RPMI8226 (cell line): ENCODE results near the gene NPHP4.
A peak's percentile ranks its signal among the peaks of the same experiment; 100 is the strongest.
"Not testable (repeated sequence)": the region's sequence is repeated elsewhere in the genome, so short reads cannot be mapped to it uniquely, and the experiment has no call there.

Source experiments
- DNase-seq: peaks from one replicate; pipeline ENCODE4 v3.0.0-alpha.2; 2015

NPHP4 gene

DNA sequence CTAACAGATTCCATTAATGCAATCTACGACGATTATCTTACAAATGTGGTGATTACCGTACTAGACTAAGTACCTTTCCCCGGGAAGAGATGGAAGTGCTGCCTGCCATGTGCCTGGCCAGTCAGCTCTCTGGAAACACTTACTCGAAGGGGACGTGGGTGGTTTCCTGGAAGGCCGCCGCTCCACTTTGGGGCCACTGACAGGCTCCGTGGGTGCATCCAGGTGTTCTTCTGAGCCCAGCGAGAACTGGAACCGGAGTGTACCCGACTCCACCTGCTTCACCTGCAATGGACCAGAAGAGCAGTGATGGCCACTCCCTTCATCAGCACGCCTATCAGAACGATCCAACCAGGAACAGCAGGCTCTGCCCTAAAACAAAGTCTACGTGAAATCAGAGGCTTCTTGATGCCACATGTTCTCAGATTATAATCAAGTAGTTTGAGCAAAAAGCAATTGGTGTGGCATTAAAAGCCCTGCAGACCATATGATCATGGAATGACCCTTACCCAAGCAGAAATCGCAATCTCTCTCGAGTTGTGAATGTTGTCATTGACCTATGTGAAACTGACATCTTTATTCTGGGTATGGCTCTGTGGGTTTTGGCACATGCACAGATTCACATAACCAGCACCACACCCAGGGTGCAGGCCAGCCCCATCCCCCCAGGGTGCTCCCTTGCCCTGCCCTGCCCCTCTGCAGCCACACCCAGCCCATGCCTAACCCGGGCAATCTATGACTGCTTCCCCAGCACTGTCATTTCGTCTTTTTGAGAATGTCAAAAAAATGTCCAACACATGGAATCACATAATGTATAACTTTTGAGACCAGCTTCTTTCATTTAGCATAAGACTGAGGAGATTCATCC, 64.5 kb downstream of the NPHP4 start:
- DNase-seq = no peak

- DNase-seq = no peak
These were observed 65.4 kb downstream of the NPHP4 start for GRCh38 chr1:5926686-5927435.

DNA sequence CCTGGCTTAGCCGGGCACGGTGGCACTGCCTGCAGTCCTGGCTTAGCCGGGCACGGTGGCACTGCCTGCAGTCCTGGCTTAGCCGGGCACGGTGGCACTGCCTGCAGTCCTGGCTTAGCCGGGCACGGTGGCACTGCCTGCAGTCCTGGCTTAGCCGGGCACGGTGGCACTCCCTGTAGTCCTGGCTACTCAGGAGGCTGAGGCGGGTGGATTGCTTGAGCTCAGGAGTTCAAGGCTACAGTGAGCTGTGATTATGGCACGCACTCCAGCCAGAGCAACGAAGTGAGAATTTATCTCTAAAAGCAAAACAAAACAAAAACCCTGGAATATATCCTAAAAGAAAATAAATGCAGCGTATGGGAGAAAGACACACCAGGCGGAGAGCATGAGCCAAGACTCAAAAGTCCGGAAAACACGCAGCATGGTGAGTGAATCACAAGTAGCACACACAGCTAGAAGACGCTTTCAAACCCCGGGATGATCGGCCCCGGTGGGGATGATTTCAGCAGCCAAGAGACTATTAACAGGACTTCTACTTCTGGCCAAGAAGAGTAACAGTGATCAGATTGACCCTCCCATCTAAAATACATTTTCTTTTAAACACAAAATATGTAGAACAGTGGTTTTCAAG, 69.4 kb downstream of the NPHP4 start:
- DNase-seq = not testable (repeated sequence)

GRCh38 chr1:5921671-5922070, 70.6 kb downstream of the NPHP4 start:
- no peak for DNase-seq

GRCh38 chr1:5921129-5921528, 71.1 kb downstream of the NPHP4 start:
- no peak for DNase-seq

DNA sequence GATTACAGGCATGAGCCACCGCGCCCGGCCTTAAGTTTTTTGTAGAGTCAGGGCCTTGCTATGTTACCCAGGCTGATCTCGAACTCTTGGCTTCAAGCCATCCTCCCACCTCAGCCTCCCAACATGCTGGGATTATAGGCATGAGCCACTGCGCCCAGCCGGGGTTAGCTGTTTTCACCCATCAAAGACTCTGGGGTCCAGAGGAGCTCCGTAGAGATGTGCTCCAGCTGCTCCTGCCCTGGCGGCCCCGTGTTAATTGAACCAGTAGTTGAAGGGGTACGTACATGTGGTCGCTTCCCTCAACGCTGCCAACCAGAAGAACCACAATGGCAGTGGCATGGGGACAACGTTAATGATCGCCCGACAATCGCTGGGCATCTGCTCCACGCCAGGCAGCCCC, 72.0 kb downstream of the NPHP4 start:
- DNase-seq = no peak

GRCh38 chr1:5918275-5918649, 74.0 kb downstream of the NPHP4 start:
- no peak for DNase-seq

DNA sequence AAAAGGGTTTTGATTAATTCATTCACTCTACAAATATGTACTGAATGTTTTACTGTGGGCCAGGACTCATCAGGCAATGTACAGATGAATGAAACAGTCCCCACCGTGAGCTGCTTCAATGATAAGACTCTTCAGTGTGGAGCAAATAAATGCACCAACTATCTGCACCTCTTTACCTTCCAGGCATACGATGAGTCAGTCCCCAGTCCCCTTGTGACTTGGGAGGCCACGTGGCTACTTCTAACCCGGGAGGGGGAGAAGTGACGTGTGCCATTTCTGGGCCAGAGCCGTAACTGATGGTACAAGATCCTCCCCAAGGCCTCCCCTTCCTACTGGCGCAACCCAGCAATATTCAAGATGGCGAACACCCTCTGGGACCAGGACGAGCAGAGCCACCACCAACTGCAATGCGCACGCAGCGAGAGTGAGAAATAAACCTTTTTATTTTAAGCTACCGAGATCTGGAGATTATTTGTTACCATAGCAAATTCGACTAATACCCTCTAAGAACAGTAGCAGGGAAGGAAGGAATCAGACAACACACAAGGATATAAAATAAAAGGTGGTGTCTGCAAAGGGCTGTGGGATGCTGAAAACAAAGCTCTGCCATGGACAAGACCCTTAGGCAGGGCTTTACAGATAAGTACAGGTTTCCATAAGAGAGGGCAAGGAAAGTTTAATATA, 74.5 kb downstream of the NPHP4 start:
- DNase-seq = no peak

DNA sequence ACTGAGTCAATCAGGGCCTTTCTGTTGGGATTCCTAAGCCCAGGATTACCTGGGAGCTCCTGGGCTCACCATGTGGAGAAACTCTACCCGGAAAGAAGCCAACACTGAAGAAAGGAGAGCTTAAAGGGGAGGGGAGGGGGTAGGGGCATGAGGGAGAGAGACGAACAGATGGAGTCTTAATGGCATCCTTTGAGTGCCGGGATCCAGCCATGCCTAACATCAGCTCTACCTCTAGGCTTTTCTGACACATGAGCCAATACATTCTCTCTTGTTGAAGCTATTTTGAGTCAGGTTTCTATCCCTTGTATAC, 75.0 kb downstream of the NPHP4 start:
- no peak for DNase-seq

DNA sequence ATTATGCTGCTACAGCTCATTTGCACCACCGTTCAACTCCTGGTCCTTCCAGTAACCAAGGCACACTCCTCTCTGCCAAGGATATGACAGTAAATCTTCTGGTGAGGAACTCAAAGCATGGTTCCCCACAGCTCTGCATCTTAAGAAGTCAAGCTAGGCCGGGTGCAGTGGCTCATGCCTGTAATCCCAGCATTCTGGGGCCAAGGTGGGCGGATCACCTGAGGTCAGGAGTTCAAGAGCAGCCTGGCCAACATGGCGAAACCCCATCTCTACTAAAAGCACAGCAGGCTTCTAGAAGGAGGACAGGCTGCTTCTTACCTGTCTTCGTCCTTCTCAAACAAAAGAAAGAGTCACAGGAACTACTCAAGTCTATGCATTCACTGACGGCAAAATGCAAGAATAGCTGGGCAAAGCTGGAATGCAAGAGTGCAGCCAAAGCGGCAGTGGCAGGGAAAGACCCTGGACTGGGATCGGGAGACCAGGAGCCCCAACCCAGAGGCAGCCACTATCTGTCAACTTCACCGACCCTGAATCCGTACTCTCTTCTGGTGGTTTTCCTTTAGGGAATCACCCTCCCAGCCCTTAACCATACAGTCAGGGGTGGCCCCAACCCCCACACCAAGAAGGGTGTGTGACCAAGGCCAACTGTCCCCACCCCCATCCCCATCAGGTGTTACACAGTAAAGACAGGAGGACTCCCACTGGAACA, 75.5 kb downstream of the NPHP4 start:
- no peak for DNase-seq

- peak; percentile 54 for DNase-seq
These were observed 76.3 kb downstream of the NPHP4 start for GRCh38 chr1:5915587-5916571.

- no peak for DNase-seq
These were observed 77.4 kb downstream of the NPHP4 start for GRCh38 chr1:5914676-5915365.

GRCh38 chr1:5913876-5914275, 78.3 kb downstream of the NPHP4 start:
- no peak for DNase-seq

DNA sequence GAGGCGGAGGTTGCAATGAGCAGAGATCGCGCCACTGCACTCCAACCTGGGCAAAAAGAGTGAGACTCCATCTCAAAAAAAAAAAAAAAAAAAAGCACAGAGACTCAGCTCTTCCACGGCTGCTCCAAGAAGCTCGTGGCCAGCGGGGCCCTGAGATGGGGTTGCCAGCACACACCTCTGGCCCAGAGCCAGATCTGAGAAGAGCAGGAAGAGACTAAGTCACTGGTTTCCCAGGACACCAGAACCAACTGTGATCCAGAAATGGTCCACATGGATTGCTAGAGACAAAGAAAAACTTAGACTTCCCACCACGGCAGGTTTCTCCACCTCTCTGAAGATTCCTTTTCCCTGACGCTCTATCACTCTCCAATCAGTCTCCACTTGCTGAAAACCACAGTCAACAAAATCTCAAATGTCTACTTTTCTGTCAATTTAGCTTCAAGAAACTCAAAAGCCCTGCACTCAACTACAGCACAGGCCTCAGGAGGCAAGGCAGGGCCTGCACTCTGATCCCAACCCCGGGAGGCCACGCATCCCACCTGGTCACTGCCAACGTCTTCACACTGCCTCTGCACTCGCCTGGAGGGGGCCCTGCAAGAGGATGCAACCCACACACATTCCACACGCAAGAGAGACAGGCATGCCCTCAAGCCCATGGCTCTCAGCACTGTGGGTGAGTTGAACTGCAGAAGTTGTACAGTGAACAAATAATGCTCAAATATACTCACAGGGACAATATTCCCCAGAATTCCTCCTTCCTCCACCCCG, 79.0 kb downstream of the NPHP4 start:
- no peak for DNase-seq

DNA sequence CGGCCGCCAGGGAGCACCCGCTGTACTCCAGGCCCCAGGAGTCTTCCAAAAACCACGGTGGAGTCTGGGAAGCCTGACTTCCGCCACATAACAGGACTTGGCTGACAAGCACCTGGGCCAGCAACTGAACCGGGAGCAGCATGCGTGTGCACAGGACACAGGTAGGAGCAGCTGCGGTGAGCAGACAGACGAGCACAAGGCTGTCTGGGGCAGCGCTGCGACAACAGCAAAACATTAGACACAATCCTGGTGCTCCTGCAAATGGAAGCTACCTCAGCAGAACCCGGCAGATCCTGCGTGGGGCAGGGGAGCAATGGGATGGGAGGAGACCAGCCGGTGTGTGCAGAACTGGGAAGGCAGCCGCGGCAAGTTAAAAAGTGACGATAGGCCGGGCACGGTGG, 80.4 kb downstream of the NPHP4 start:
- DNase-seq = no peak

- no peak for DNase-seq
These were observed 81.1 kb downstream of the NPHP4 start for GRCh38 chr1:5911157-5911556.

GRCh38 chr1:5910666-5911065, 81.6 kb downstream of the NPHP4 start:
- no peak for DNase-seq

GRCh38 chr1:5910276-5910620, 82.0 kb downstream of the NPHP4 start:
- DNase-seq = no peak

DNA sequence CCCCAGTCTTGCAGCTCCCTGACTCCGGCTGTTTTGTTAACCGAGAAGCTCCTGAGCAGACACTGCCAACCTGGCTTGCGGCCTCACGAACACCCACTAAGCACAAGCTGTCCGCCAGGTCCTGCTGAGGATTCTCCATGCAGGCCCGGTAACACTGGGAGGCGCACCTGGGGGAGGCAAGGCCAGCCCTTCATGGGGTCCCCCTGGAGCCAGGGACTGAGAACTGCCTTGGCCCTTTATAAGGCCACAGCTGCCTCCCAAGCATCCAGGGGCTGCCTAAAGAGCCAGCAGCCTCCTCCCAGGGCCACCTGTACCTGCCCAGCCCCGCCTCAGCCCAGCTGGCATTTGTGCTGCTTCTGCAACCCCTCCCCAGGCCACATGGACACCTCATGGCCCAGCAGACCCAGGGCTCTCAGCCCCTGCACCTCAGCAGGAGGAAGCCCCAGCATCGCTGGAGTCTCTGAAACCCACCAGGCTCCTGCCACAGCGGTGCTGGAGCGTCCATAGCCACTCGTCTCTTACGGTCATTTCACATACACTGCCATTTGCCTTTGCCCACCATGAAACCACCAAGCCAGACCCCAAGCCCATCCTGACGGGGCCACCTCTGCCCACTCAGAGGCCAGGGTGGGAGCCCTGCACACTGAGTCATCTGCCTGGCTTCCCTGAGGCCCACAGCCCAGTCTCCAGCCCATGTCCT, 82.5 kb downstream of the NPHP4 start:
- no peak for DNase-seq
